SK-N-SH (cell line): ENCODE results near the gene S100A13.

Experiments
- CTCF ChIP-seq: fragments of 200-600 bp; sonication (generic); IDR thresholded peaks from 2 replicates; pipeline ENCODE4 v1.6.1; 2017; ENCODE audit warnings: antibody characterized with exemption, mild to moderate bottlenecking, moderate library complexity
- GATA2 ChIP-seq: sonication (generic); formaldehyde crosslinking; IDR thresholded peaks from 2 replicates; pipeline ENCODE4 v1.5.0; 2020; ENCODE audit warnings: mild to moderate bottlenecking, missing genetic modification reagents
- JUND ChIP-seq: IDR thresholded peaks from 2 replicates; pipeline ENCODE4 v1.4.0; 2012
- MAX ChIP-seq: IDR thresholded peaks from 2 replicates; pipeline ENCODE4 v1.4.0; 2012; ENCODE audit warnings: low read depth
- MEF2A ChIP-seq: IDR thresholded peaks from 2 replicates; pipeline ENCODE4 v1.4.0; 2012; ENCODE audit warnings: low read depth, borderline replicate concordance
- TCF12 ChIP-seq: IDR thresholded peaks from 2 replicates; pipeline ENCODE4 v1.4.0; 2012
- YY1 ChIP-seq: IDR thresholded peaks from 2 replicates; pipeline ENCODE4 v1.4.0; 2012; ENCODE audit warnings: low read depth, mild to moderate bottlenecking

- no peak for TF ChIP-seq CTCF
- no peak for TF ChIP-seq GATA2 (CRISPR knock-in tag)
- TF ChIP-seq MAX = no peak
- no peak for TF ChIP-seq TCF12
- no peak for TF ChIP-seq JUND
- TF ChIP-seq YY1 = no peak
- no peak for TF ChIP-seq MEF2A
Observed at GRCh38 chr1:153640861-153641260, 13.6 kb upstream of the S100A13 start.
